HEK293T (cell line): Measurements from ENCODE around the gene MEIOSIN.

Experiments
- ELF4 ChIP-seq: fragments of 450-650 bp; IDR thresholded peaks from 2 replicates; pipeline ENCODE4 v1.6.1; 2017; ENCODE audit warnings: antibody characterized with exemption
- HDGF ChIP-seq: fragments of 450-650 bp; IDR thresholded peaks from 2 replicates; pipeline ENCODE4 v1.6.1; 2017; ENCODE audit warnings: antibody characterized with exemption, borderline replicate concordance
- SP1 ChIP-seq: fragments of 450-650 bp; IDR thresholded peaks from 2 replicates; pipeline ENCODE4 v1.6.1; 2017
- SUZ12 ChIP-seq: fragments of 450-650 bp; IDR thresholded peaks from 2 replicates; pipeline ENCODE4 v1.6.1; 2016; ENCODE audit warnings: mild to moderate bottlenecking
- TARDBP ChIP-seq: fragments of 450-650 bp; IDR thresholded peaks from 2 replicates; pipeline ENCODE4 v1.6.1; 2016
- ZNF384 ChIP-seq: fragments of 450-650 bp; IDR thresholded peaks from 2 replicates; pipeline ENCODE4 v1.6.1; 2016
- TF ChIP-seq, protein P1 (sequence below): fragments of 450-650 bp; IDR thresholded peaks from 2 replicates; pipeline ENCODE4 v1.6.1; 2016

DNA sequence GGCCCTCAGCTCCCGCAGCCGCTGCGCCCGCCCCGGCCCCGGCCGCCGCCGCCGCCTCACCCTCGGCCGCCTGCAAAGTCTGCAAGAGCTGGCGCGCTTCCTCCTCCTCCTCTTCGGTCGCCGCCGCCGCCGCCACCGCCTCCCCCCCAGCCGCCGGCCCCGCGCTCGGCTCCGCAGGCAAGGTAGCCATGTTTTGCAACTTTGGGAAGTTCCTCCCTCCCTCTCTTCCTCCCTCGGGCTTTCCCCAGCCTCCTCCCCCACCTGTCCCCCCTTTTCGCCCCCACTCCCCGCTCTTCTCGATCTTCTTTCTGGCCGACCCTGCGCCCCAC, 35.4 kb downstream of the MEIOSIN start:
- TF ChIP-seq ELF4 (no peak), SP1 (no peak), TARDBP (no peak), SUZ12 (no peak), HDGF (no peak), ZNF384 (no peak)
- TF ChIP-seq, protein P1, sequence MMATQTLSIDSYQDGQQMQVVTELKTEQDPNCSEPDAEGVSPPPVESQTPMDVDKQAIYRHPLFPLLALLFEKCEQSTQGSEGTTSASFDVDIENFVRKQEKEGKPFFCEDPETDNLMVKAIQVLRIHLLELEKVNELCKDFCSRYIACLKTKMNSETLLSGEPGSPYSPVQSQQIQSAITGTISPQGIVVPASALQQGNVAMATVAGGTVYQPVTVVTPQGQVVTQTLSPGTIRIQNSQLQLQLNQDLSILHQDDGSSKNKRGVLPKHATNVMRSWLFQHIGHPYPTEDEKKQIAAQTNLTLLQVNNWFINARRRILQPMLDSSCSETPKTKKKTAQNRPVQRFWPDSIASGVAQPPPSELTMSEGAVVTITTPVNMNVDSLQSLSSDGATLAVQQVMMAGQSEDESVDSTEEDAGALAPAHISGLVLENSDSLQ, result no peak
